GM19240 (cell line): ENCODE results near the gene EXOC8.

Source experiments
- DNase-seq: peaks from one replicate; pipeline ENCODE4 v3.0.0; 2011; ENCODE audit warnings: low spot score; ENCODE audit not compliant: insufficient read length

The EXOC8 gene

GRCh38 chr1:231318015-231318355 is 19.7 kb downstream of the EXOC8 start:
- no peak for DNase-seq

DNA sequence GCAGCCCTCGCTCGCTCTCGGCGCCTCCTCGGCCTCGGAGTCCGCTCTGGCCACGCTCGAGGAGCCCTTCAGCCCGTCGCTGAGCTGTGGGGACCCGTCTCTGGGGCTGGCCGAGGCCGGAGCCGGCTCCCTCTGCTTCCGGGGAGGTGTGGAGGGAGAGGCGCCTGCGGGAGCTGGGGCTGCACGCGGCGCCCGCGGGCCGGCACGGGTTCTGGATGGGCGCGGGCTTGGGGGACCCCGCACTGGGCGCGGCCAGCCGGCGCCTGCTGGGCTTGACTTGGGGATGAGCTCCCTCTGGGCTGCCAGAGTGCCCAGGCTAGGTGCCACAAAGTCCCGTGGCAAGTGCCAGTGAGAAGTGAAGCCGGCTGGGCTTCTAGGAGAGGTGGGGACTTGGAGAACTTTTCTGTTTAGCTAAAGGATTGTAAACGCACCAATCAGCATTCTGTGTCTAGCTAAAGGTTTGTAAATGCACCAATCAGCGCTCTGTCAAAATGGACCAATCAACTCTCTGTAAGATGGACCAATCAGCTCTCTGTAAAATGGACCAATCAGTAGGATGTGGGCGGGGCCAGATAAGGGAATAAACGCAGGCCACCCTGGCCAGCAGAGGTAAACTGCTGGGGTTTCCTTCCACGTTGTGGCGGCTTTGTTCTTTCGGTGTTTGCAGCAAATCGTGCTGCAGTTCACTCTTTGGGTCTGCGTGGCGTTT is 20.2 kb downstream of the EXOC8 start:
- DNase-seq = no peak

DNA sequence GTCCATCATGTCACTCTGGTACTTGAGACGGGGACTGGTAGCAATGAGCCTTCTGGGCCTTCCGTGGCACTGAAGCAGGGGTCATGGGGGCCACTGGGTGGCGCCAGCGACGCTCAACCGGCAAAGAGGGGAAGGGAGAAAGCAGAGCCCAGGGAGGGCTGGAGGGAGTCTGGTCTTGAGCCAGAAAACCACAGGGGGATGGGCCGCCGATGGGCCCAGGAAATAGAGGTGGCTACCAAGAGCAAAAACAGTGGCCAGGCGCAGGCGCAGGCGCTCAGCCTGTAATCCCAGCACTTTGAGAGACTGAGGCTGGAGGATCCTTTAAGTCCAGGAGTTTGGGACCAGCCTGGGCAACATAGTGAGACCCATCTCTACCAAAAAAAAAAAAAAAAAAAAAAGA is 21.8 kb downstream of the EXOC8 start:
- peak; percentile 29 for DNase-seq

GRCh38 chr1:231313661-231314060 is 24.0 kb downstream of the EXOC8 start:
- DNase-seq = no peak

DNA sequence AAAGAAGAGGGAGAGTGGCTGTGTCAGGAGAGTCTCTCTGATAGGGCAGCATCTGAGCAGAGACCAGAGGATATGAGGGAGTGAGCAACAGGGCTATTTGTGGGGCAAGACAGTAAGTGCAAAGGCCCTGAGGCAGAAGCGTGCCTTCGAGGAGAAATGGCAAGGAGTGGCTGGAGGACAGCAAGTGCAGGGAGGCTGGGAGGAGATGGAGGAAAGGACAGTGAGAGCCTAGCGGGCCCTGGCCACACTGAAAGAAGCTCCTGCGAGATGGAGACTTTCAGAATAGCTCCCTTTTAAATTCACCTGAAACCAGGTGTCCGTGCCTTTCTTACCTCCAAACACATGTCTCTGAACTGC is 25.2 kb downstream of the EXOC8 start:
- DNase-seq = no peak

- no peak for DNase-seq
These were observed 25.8 kb downstream of the EXOC8 start for GRCh38 chr1:231311720-231312431.

- no peak for DNase-seq
These were observed 27.2 kb downstream of the EXOC8 start for GRCh38 chr1:231310391-231310934.

- no peak for DNase-seq
These were observed 35.7 kb downstream of the EXOC8 start for GRCh38 chr1:231301990-231302389.

DNA sequence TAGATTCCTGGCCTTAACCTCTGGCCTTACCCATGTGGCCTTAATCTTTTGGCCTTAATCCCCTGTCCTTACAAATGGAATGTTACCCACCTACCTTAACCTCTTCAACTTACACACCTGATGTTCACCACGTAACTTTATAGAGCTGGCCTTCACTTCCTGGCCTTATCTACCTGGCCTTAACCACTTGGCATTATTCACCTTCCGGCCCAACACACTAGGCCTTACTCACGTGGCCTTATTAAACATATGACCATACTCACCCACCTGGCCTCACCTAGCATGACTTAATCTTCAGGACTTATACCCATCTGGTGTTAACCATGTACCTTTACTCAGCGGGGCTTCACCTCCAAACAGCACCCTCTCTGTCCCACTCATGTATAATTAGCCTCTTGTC is 41.7 kb downstream of the EXOC8 start:
- DNase-seq = no peak

GRCh38 chr1:231286603-231287002 is 51.0 kb downstream of the EXOC8 start:
- DNase-seq = no peak

GRCh38 chr1:231284441-231284840 is 53.2 kb downstream of the EXOC8 start:
- DNase-seq = no peak
